PFSK-1 (cell line): Measurements from ENCODE around the gene DMBX1.

ENCODE experiments used
- FOXP2 ChIP-seq: optimal IDR thresholded peaks from 2 replicates; pipeline ENCODE3; 2011; ENCODE audit warnings: borderline replicate concordance, control low read depth, inconsistent platforms; ENCODE audit not compliant: insufficient read depth; ENCODE audit errors: extremely low read length, extremely low read depth
- POLR2AphosphoS5 ChIP-seq: IDR thresholded peaks from 2 replicates; pipeline ENCODE4 v1.6.1; 2012; ENCODE audit warnings: low read depth, mild to moderate bottlenecking, control low read depth, low read length, moderate library complexity
- REST ChIP-seq, 2 experiments: IDR thresholded peaks; 2 replicates each; pipeline versions ENCODE4 v1.6.1 to v1.8.0; 2011 to 2012; ENCODE audit warnings: low read depth in 2 of 2, low read length in 2 of 2, control low read depth in 1 of 2, inconsistent platforms in 1 of 2, mild to moderate bottlenecking in 1 of 2, moderate library complexity in 1 of 2; ENCODE audit not compliant: insufficient read depth in 1 of 2
- SIN3A ChIP-seq: IDR thresholded peaks from 2 replicates; pipeline ENCODE4 v1.6.1; 2012; ENCODE audit warnings: mild to moderate bottlenecking, low read length, moderate library complexity, borderline replicate concordance; ENCODE audit not compliant: insufficient read depth
- TAF1 ChIP-seq: IDR thresholded peaks from 2 replicates; pipeline ENCODE4 v1.6.1; 2012; ENCODE audit warnings: low read length, control low read depth, borderline replicate concordance; ENCODE audit not compliant: insufficient read depth

Gene DMBX1

GRCh38 chr1:46476673-46477072 is 13.0 kb upstream of the DMBX1 start:
- no peak for TF ChIP-seq POLR2AphosphoS5
- TF ChIP-seq REST (IDR thresholded peaks at IDR 0.05; ENCODE audit: insufficient read depth in 1 of 2, low read depth in 2 of 2, low read length in 2 of 2): no peak
- TF ChIP-seq SIN3A: no peak
- TF ChIP-seq FOXP2: no peak
- no peak for TF ChIP-seq TAF1

GRCh38 chr1:46477153-46477929 is 12.3 kb upstream of the DMBX1 start:
- TF ChIP-seq FOXP2: no peak

- TF ChIP-seq SIN3A: no peak
- TF ChIP-seq FOXP2: no peak
- TF ChIP-seq REST (IDR thresholded peaks at IDR 0.05; ENCODE audit: insufficient read depth in 1 of 2, low read depth in 2 of 2, low read length in 2 of 2): no peak
- no peak for TF ChIP-seq TAF1
- TF ChIP-seq POLR2AphosphoS5: no peak
Measured at GRCh38 chr1:46478721-46479485, 10.7 kb upstream of the DMBX1 start.

GRCh38 chr1:46479744-46480350 is 9.8 kb upstream of the DMBX1 start:
- TF ChIP-seq SIN3A: no peak
- no peak for TF ChIP-seq POLR2AphosphoS5
- TF ChIP-seq TAF1: no peak
- no peak for TF ChIP-seq FOXP2
- TF ChIP-seq REST (IDR thresholded peaks at IDR 0.05; ENCODE audit: insufficient read depth in 1 of 2, low read depth in 2 of 2, low read length in 2 of 2): no peak

- no peak for TF ChIP-seq TAF1
- no peak for TF ChIP-seq FOXP2
- no peak for TF ChIP-seq POLR2AphosphoS5
Measured at GRCh38 chr1:46480959-46481646, 8.5 kb upstream of the DMBX1 start.
